Measurements from ENCODE around the gene GLT8D2. TPM values are rescaled to one million over a fixed set of nuclear protein-coding genes. Genes with fewer than 3 reads are reported as not detected.
"Not testable (repeated sequence)": the region's sequence is repeated elsewhere in the genome, so short reads cannot be mapped to it uniquely, and the experiment has no call there.

The GLT8D2 gene
- total RNA-seq, 1 donor from 2014 or later, result 0.46 TPM

DNA sequence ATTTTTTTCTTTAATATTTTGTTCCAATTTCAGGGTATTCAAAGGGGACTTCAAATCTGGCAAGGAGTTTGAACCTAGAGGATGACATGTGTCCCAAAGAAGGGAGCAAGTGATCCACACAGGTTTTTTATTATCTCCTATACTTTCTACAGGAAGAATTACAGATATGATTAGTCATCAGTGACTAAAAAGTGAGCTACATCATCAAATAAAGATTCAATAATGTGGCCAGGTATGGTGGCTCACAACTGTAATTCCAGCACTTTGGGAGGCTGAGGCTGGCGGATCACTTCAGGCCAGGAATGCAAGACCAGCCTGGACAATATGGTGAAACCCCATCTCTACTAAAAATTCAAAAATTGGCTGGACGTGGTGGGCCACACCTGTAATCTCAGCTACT lies 24.2 kb downstream of the GLT8D2 start:
- H3K27me3 Mint-ChIP-seq, result peaks cover 11% of the 10 kb centered on the region
- no peaks in the 10 kb centered on the region for H3K4me1 Mint-ChIP-seq (ENCODE audit: low read depth)
- TF ChIP-seq, protein P1, sequence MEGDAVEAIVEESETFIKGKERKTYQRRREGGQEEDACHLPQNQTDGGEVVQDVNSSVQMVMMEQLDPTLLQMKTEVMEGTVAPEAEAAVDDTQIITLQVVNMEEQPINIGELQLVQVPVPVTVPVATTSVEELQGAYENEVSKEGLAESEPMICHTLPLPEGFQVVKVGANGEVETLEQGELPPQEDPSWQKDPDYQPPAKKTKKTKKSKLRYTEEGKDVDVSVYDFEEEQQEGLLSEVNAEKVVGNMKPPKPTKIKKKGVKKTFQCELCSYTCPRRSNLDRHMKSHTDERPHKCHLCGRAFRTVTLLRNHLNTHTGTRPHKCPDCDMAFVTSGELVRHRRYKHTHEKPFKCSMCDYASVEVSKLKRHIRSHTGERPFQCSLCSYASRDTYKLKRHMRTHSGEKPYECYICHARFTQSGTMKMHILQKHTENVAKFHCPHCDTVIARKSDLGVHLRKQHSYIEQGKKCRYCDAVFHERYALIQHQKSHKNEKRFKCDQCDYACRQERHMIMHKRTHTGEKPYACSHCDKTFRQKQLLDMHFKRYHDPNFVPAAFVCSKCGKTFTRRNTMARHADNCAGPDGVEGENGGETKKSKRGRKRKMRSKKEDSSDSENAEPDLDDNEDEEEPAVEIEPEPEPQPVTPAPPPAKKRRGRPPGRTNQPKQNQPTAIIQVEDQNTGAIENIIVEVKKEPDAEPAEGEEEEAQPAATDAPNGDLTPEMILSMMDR (IDR thresholded peaks at IDR 0.05; ENCODE audit: unreplicated experiment), result no peak

DNA sequence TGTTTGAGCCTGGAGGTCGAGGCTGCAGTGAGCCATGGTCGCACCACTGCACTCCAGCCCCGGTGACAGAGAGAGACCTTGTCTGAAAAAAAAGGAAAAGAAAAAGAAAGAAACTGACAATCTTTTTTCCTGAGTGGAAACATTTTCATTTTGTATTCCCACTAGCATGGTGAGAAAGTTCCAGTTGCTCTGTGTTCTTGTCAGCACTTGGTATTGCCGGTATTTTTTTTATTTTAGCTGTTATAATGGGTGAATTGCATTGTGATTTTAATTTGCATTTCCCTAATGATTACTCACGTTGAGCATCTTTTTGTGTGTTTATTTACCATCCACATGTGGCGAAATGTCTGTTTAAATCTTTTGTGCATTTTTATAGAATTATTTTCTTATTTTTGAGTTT lies 25.6 kb downstream of the GLT8D2 start:
- no peak for DNase-seq (ENCODE audit: low spot score, unreplicated experiment)
- H3K27me3 Mint-ChIP-seq, result peaks cover 18% of the 10 kb centered on the region
- H3K9me3 Mint-ChIP-seq (ENCODE audit: low read depth), result peaks cover 4% of the 10 kb centered on the region
- H3K4me1 Mint-ChIP-seq (ENCODE audit: low read depth), result no peaks in the 10 kb centered on the region
- H3K27ac Mint-ChIP-seq, result no peak overlapping the region
- no peaks in the 10 kb centered on the region for H3K36me3 Mint-ChIP-seq (ENCODE audit: insufficient read depth)
- H3K4me3 Mint-ChIP-seq (ENCODE audit: low read depth), result no peak overlapping the region
- TF ChIP-seq, protein P1 (IDR thresholded peaks at IDR 0.05; ENCODE audit: unreplicated experiment), result no peak

More for the DNA sequence above, 24.2 kb downstream of the GLT8D2 start:
- Mint-ChIP-seq H3K27ac (no peak overlapping the region), H3K36me3 (ENCODE audit: insufficient read depth) (no peaks in the 10 kb centered on the region), H3K4me3 (ENCODE audit: low read depth) (no peak overlapping the region), H3K9me3 (ENCODE audit: low read depth) (peaks cover 4% of the 10 kb centered on the region)
- DNase-seq (ENCODE audit: low spot score, unreplicated experiment), result no peak

DNA sequence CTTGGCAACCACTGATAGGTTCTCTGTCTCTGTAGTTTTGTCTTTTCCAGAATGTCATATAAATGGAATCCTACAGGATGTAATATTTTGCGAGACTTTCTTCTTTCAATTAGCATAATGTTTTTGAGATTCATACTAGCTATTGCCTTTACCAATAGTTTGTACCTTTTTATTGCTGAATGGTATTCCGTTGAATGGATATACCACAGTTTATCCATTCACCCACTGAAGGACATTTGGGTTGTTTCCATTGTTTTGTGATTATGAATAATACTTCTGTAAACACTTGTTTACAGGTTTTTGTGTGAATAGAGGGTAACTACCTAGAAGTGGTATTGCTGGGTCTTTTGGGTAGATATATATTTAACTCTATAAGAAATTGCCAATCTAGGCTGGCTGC lies 26.3 kb downstream of the GLT8D2 start:
- peaks cover 4% of the 10 kb centered on the region for H3K9me3 Mint-ChIP-seq (ENCODE audit: low read depth)
- H3K4me1 Mint-ChIP-seq (ENCODE audit: low read depth), result no peaks in the 10 kb centered on the region
- no peak for DNase-seq (ENCODE audit: low spot score, unreplicated experiment)
- peaks cover 18% of the 10 kb centered on the region for H3K27me3 Mint-ChIP-seq
- TF ChIP-seq, protein P1 (IDR thresholded peaks at IDR 0.05; ENCODE audit: unreplicated experiment), result no peak
- H3K27ac Mint-ChIP-seq, result no peak overlapping the region
- H3K4me3 Mint-ChIP-seq (ENCODE audit: low read depth), result no peak overlapping the region
- no peaks in the 10 kb centered on the region for H3K36me3 Mint-ChIP-seq (ENCODE audit: insufficient read depth)

DNA sequence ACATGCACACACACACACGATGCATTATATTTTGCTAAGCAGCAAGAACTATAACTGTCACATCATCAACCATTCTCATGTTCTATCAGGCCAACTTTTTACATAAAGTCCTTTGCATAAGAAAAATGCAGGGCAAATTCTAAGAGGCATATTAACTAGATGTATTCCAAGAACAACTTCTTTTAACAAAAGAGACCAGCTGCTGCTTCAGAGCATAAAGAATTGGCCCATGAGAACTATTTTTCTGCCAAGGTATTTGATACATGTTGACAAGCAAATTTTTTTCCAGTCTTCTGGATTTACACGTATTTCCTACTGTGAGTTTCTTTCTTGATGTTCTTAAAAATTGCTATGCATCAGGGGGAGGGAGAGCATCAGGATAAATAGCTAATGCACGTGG lies 27.2 kb downstream of the GLT8D2 start:
- Mint-ChIP-seq H3K27me3 (peaks cover 18% of the 10 kb centered on the region), H3K9me3 (ENCODE audit: low read depth) (peaks cover 4% of the 10 kb centered on the region)

DNA sequence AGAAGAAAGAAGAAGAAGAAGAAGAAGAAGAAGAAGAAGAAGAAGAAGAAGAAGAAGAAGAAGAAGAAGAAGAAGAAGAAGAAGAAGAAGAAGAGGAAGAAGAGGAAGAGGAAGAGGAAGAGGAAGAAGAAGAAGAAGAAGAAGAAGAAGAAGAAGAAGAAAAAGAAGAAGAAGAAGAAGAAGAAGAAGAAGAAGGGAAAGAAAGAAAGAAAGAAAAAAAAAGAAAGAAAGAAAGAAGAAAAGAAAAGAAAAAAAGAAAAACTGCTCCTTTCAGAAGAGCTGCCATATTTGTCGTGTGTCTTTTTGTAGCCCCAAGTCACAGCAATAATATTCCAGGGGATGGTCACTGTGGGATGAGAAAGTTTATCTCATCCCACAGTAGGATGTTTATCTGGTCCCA lies 28.1 kb downstream of the GLT8D2 start:
- DNase-seq (ENCODE audit: low spot score, unreplicated experiment); H3K36me3 Mint-ChIP-seq (ENCODE audit: insufficient read depth); H3K4me1 Mint-ChIP-seq (ENCODE audit: low read depth); H3K9me3 Mint-ChIP-seq (ENCODE audit: low read depth); H3K27ac Mint-ChIP-seq; H3K4me3 Mint-ChIP-seq (ENCODE audit: low read depth): not testable (repeated sequence)
- peaks cover 18% of the 10 kb centered on the region for H3K27me3 Mint-ChIP-seq

More for the DNA sequence above, 27.2 kb downstream of the GLT8D2 start:
- H3K4me1 Mint-ChIP-seq (ENCODE audit: low read depth), result no peaks in the 10 kb centered on the region
- TF ChIP-seq, protein P1 (IDR thresholded peaks at IDR 0.05; ENCODE audit: unreplicated experiment), result no peak
- DNase-seq (ENCODE audit: low spot score, unreplicated experiment), result no peak
- no peak overlapping the region for H3K27ac Mint-ChIP-seq
- H3K4me3 Mint-ChIP-seq (ENCODE audit: low read depth), result no peak overlapping the region
- H3K36me3 Mint-ChIP-seq (ENCODE audit: insufficient read depth), result no peaks in the 10 kb centered on the region

DNA sequence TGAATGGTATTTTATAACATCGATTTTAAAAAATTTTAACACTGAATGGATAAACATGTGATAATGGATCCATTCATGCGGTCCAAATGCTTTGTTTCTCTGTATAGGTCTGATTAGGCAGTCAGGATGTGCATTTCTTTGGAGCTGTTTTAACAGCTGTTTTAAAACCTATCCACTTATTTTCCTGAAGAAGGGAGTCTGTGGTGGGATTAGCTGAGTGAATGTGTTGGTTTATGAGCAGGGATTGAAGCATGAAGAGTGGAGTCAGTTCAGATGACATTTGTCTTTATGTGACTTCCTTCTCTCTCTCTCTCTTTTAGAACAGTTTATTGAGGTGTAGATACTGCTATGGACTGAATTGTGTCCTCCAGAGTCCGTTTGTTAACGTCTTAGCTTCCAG lies 37.7 kb downstream of the GLT8D2 start:
- DNase-seq (ENCODE audit: low spot score, unreplicated experiment), result no peak
- TF ChIP-seq, protein P1 (IDR thresholded peaks at IDR 0.05; ENCODE audit: unreplicated experiment), result no peak
- Mint-ChIP-seq H3K36me3 (ENCODE audit: insufficient read depth) (no peaks in the 10 kb centered on the region), H3K27me3 (peaks cover 5% of the 10 kb centered on the region), H3K4me1 (ENCODE audit: low read depth) (no peaks in the 10 kb centered on the region), H3K27ac (no peak overlapping the region), H3K9me3 (ENCODE audit: low read depth) (no peaks in the 10 kb centered on the region), H3K4me3 (ENCODE audit: low read depth) (no peak overlapping the region)

Measured in progenitor cell of endocrine pancreas (in vitro differentiated cells).